SK-N-MC (cell line): ENCODE data around the gene NHERF2.

Experiments used
- DNase-seq: peaks from one replicate; pipeline ENCODE4 v3.0.0-alpha.2; 2011; ENCODE audit warnings: low read depth, low spot score
- H3K27ac ChIP-seq: fragments of 200-600 bp; sonication (generic); 2 replicates; pipeline ENCODE4 v1.5.1; 2016; ENCODE audit warnings: mixed run types
- H3K36me3 ChIP-seq: fragments of 200-600 bp; sonication (generic); 2 replicates; pipeline ENCODE4 v1.6.1; 2017; ENCODE audit warnings: antibody characterized with exemption, low read length, mixed read lengths; ENCODE audit not compliant: insufficient read depth
- H3K4me3 ChIP-seq: fragments of 200-600 bp; sonication (generic); 2 replicates; pipeline ENCODE4 v1.5.1; 2016
- H3K9ac ChIP-seq: fragments of 200-600 bp; sonication (generic); 2 replicates; pipeline ENCODE4 v1.8.0; 2017; ENCODE audit warnings: mixed run types, mixed read lengths; ENCODE audit not compliant: insufficient read length
- H3K9me3 ChIP-seq: fragments of 200-600 bp; sonication (generic); 2 replicates; pipeline ENCODE4 v1.6.1; 2017; ENCODE audit warnings: low read depth, mild to moderate bottlenecking, antibody characterized with exemption, low read length, moderate library complexity, mixed read lengths
- EZH2 ChIP-seq: fragments of 200-600 bp; sonication (generic); IDR thresholded peaks from one replicate; pipeline ENCODE4 v1.6.1; 2017; ENCODE audit warnings: antibody characterized with exemption
- FOXP2 ChIP-seq: optimal IDR thresholded peaks from 2 replicates; pipeline ENCODE3; 2011; ENCODE audit warnings: mild to moderate bottlenecking, moderate library complexity; ENCODE audit not compliant: insufficient read depth; ENCODE audit errors: extremely low read length, control extremely low read depth
- POLR2AphosphoS5 ChIP-seq: IDR thresholded peaks from 2 replicates; pipeline ENCODE4 v1.6.1; 2012; ENCODE audit warnings: mild to moderate bottlenecking, low read depth, low read length, borderline replicate concordance

The NHERF2 gene

GRCh38 chr16:2025878-2026460 lies 733 bp upstream of the NHERF2 start:
- no peak overlapping the region for H3K27ac ChIP-seq
- H3K4me3 ChIP-seq, result peak overlapping the region; percentile 69
- no peaks in the 10 kb centered on the region for H3K36me3 ChIP-seq
- DNase-seq, result no peak
- no peak overlapping the region for H3K9ac ChIP-seq
- no peaks in the 10 kb centered on the region for H3K9me3 ChIP-seq
- TF ChIP-seq FOXP2, result no peak
- TF ChIP-seq POLR2AphosphoS5, result no peak
- no peak for TF ChIP-seq EZH2

- Histone ChIP-seq H3K27ac (no peak overlapping the region), H3K4me3 (peak overlapping the region; percentile 78), H3K9ac (peak overlapping the region; percentile 49), H3K9me3 (no peaks in the 10 kb centered on the region), H3K36me3 (no peaks in the 10 kb centered on the region)
- no peak for DNase-seq
- TF ChIP-seq FOXP2, result no peak
- no peak for TF ChIP-seq EZH2
- no peak for TF ChIP-seq POLR2AphosphoS5
Measured at GRCh38 chr16:2027024-2028010, 615 bp downstream of the NHERF2 start.

GRCh38 chr16:2028146-2028545 lies 1.4 kb downstream of the NHERF2 start:
- DNase-seq, result no peak
- no peaks in the 10 kb centered on the region for H3K36me3 ChIP-seq
- no peak overlapping the region for H3K9ac ChIP-seq
- no peak overlapping the region for H3K27ac ChIP-seq
- no peak for TF ChIP-seq POLR2AphosphoS5
- no peak for TF ChIP-seq FOXP2
- no peak for TF ChIP-seq EZH2
- H3K9me3 ChIP-seq, result no peaks in the 10 kb centered on the region
- peak overlapping the region; percentile 78 for H3K4me3 ChIP-seq

- no peak for DNase-seq
- H3K27ac ChIP-seq, result no peak overlapping the region
Measured at GRCh38 chr16:2028620-2029220, 2.0 kb downstream of the NHERF2 start.

GRCh38 chr16:2029350-2029749 lies 2.6 kb downstream of the NHERF2 start:
- DNase-seq, result no peak
- Histone ChIP-seq H3K36me3 (no peaks in the 10 kb centered on the region), H3K9ac (no peak overlapping the region), H3K4me3 (no peak overlapping the region), H3K9me3 (no peaks in the 10 kb centered on the region), H3K27ac (no peak overlapping the region)
- TF ChIP-seq EZH2 (no peak), FOXP2 (no peak), POLR2AphosphoS5 (no peak)

More at GRCh38 chr16:2028620-2029220, 2.0 kb downstream of the NHERF2 start:
- no peaks in the 10 kb centered on the region for H3K36me3 ChIP-seq
- no peak overlapping the region for H3K4me3 ChIP-seq
- no peaks in the 10 kb centered on the region for H3K9me3 ChIP-seq
- no peak overlapping the region for H3K9ac ChIP-seq
- TF ChIP-seq FOXP2, result no peak
- no peak for TF ChIP-seq EZH2
- no peak for TF ChIP-seq POLR2AphosphoS5

GRCh38 chr16:2030036-2030435 lies 3.3 kb downstream of the NHERF2 start:
- Histone ChIP-seq H3K4me3 (no peak overlapping the region), H3K36me3 (no peaks in the 10 kb centered on the region), H3K9ac (no peak overlapping the region), H3K9me3 (no peaks in the 10 kb centered on the region), H3K27ac (peak overlapping the region; percentile 80; the same call in 1 of the 2 replicates)
- TF ChIP-seq FOXP2, result no peak
- TF ChIP-seq EZH2, result no peak
- TF ChIP-seq POLR2AphosphoS5, result no peak
- no peak for DNase-seq

- Histone ChIP-seq H3K27ac (peak overlapping the region; percentile 80), H3K9ac (no peak overlapping the region)
- TF ChIP-seq EZH2 (no peak), POLR2AphosphoS5 (no peak), FOXP2 (no peak)
Measured at GRCh38 chr16:2031081-2031577, 4.4 kb downstream of the NHERF2 start.

GRCh38 chr16:2032285-2033056 lies 5.8 kb downstream of the NHERF2 start:
- no peak for TF ChIP-seq EZH2
- no peak for TF ChIP-seq FOXP2
- no peak for TF ChIP-seq POLR2AphosphoS5
- Histone ChIP-seq H3K9me3 (no peaks in the 10 kb centered on the region), H3K27ac (0 out of 2 replicates have a peak overlapping the region, but pooled peaks have one; percentile 42), H3K4me3 (no peak overlapping the region), H3K36me3 (peaks cover 3% of the 10 kb centered on the region; the same call in 1 of the 2 replicates), H3K9ac (no peak overlapping the region)
- no peak for DNase-seq

More at GRCh38 chr16:2031081-2031577, 4.4 kb downstream of the NHERF2 start:
- Histone ChIP-seq H3K36me3 (no peaks in the 10 kb centered on the region), H3K4me3 (no peak overlapping the region), H3K9me3 (no peaks in the 10 kb centered on the region)
- no peak for DNase-seq
